Stimulated activated CD4-positive, alpha-beta T cell treated with anti-CD3 and anti-CD28 coated beads, Interleukin-4, amount 100 ng/mL, for 1 hour (primary cell): ENCODE data around the gene CXCR1.
"Not testable (repeated sequence)": the region's sequence is repeated elsewhere in the genome, so short reads cannot be mapped to it uniquely, and the experiment has no call there.

ENCODE experiments used
- DNase-seq: peaks from one replicate; pipeline ENCODE4 v3.0.0-alpha.2; 2020

CXCR1 gene

DNA sequence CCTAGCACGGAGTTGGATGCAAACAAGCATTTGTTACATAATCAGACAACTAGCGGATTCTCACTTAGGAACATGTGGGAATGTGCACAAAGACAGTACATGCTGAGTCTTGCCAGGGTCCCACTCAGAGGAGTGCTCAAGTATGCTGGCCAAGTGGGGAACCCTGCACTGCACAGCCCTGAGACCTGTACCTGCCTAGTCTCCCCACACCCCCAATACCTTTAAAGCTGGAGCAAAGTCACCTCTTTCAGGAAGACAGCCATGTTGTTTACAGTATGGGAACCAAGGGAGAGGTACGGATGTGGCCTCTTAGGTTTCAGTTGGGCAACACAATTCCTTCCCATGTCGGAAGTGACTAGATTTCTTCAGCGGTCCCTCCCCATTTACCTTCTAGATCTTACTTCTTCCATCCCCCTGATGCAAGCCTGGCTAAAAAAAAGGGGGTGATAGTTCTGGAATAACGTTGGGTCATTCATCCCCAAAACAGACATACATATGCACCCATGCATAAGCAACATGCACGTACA, 10.7 kb downstream of the CXCR1 start:
- DNase-seq = no peak

- no peak for DNase-seq
Measured at GRCh38 chr2:218152777-218153176, 14.0 kb downstream of the CXCR1 start.

DNA sequence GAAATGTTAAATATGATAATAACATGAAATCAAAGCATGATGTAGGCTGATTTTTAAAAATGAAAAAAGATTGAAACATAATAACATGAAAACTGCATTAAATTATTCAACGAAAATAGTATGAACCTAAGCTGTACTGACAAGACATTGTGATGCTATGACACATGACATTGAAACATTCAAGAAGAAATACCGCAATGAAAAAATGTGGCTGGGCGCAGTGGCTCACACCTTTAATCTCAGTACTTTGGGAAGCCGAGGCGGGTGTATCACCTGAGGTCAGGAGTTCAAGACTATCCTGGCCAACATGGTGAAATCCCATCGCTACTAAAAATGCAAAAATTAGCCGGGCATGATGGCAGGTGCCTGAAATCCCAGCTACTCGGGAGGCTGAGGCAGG, 14.6 kb downstream of the CXCR1 start:
- DNase-seq = no peak

- DNase-seq = no peak
Measured at GRCh38 chr2:218149848-218150440, 16.8 kb downstream of the CXCR1 start.

GRCh38 chr2:218149098-218149497, 17.7 kb downstream of the CXCR1 start:
- no peak for DNase-seq

- no peak for DNase-seq
Measured at GRCh38 chr2:218146056-218146455, 20.7 kb downstream of the CXCR1 start.

DNA sequence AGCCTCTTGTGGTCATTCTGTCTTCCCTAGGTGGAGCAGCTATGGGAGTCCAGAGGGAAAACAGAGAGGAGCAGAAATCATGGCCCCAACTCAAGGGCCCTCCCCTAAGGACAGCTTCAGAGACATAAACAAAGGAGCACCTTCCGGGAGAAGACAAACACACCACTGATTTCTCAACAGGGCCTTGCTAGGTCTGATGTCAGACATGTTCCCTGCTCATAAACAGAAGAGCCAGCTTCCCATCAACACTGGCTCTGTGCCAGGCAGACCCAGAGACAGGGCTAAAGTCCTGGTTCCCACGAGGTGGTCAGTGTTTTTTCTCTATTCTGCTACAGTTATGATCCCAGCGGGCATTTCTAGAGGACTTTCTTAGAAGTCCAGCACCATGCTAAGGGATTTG, 21.6 kb downstream of the CXCR1 start:
- DNase-seq = no peak

DNA sequence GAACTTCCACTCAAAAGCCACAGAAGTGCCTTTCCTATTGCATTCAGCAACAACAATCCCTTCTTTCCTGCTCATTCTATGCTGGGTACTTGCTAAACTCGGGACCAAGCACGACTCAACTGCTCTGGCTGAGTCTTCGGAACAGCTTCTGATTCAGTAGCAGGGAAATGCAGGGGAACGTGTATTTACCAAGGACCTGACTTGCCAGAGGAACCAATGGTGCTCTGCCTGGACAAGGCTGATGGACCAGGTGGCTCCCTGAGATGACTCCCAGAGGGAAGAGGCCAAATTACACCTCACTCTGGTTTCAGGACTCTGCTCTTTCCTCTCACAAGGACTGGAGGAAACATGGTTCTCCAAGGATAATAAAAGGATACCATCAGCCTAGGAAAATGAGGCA, 28.7 kb downstream of the CXCR1 start:
- DNase-seq = no peak

DNA sequence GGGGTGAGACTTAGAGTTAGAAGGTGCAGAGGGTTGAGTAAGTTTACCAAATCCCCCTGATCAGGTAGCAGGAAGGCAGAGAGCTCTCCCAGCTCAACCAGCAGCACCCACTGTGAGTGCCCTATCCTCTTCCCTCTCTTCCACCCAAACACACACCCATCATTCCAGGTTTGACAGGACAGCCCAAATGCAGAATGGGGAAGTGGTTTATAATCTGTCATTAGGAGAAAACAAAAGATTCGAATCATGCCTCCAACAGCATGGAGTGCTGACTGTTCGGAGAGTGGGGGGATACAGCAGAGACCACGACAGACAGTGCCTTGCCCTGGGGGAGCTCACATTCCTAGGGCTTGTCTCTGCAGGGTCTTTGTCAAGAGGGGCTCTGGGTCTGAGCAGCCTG, 29.2 kb downstream of the CXCR1 start:
- DNase-seq = no peak

DNA sequence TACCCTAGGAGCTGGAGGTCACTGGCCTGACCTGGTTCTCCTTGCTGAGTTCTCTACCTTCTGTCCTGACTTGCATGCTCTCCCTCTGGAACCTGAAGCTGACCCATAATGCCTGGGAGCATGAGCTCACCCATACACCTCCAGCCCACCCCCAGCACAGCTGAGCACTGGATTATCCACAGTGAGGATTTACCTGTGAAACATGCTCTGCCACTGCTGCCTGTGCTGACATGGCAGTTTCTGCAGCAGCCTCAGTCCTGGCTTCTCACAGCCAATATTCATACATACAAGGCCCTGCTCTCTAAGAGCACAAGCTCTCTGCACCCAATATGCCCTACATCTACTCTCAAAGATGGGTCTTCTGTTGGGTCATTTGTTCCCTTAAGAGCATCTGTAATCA, 35.9 kb downstream of the CXCR1 start:
- no peak for DNase-seq

GRCh38 chr2:218130377-218130776, 36.4 kb downstream of the CXCR1 start:
- DNase-seq = no peak

DNA sequence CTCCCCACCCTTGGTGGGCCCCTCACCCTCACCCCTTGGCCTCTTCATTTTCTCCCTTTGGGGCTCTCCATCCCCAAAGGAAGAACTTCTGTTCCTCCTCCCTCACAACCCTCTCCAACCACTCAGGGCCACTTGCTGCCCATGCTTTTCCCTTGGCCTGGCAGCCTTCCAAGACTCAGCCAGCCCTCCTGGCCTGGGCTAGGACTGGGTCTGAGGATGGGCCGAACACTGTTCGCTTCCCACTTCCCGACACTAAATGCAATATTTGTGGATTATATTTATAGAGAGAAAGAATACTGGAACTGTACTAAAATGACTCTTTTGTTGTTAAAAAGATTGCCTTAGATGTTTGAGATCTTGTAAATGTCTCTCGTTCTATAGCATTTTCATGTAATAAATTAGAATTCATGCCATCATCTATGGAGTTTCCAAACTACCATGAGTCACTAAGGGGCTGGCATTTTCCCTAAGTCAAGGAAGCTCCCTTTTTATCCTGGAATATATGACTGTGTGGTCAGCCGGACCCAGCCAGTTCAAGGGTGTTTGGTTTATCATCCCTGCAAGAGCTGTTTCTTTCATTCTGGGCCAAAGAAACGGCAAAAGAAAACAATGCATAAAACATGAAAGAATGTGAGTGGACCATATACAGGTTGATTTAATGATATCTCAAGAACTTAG, 37.2 kb downstream of the CXCR1 start:
- no peak for DNase-seq

GRCh38 chr2:218128781-218129457, 37.8 kb downstream of the CXCR1 start:
- DNase-seq = no peak

- no peak for DNase-seq
Measured at GRCh38 chr2:218127929-218128455, 38.8 kb downstream of the CXCR1 start.

- DNase-seq = no peak
Measured at GRCh38 chr2:218125626-218126080, 41.1 kb downstream of the CXCR1 start, which contains the start of gene CXCR2. CXCR2 (plus strand) TSS chr2:218126028; CDS start chr2:218134802, 8,774 bp downstream.

DNA sequence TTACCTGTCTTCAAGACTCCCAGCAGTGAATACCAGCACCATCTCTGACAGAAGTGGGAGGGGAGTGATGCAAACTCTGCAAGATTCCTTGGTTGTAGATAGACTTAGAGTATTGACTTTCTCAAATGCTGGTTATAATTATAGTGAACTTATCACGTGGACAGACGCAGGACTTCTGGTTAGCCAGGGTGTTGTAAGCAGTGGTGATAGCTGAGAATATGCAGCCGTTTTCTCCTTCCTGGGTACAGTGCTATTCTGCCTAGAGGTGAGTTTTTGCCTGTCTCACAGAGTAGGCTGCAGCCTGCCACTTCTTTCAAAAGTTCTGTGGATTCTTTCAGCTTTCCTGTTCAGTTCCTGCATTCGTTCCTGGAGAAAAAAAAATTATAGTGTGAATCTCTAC, 41.7 kb downstream of the CXCR1 start:
- no peak for DNase-seq

DNA sequence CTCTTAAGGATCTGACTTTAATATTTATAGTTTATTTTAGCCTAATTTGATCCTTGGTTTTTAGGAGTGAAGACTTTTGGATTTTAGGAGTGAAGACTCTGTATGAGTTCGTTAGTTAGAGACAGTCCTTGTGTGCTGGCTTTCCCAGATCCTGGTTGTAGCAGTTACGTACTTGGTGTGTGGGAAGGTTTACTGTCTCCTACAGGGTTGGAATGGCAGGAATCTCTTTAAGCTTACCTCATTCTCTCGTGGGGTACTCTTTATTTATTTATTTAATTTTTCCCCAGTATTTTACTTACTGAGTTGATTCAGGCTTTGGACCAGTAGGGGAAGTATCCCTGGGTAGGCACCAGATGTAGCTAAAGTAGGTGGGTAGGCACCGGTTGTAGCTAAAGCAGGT, 42.8 kb downstream of the CXCR1 start:
- no peak for DNase-seq

DNA sequence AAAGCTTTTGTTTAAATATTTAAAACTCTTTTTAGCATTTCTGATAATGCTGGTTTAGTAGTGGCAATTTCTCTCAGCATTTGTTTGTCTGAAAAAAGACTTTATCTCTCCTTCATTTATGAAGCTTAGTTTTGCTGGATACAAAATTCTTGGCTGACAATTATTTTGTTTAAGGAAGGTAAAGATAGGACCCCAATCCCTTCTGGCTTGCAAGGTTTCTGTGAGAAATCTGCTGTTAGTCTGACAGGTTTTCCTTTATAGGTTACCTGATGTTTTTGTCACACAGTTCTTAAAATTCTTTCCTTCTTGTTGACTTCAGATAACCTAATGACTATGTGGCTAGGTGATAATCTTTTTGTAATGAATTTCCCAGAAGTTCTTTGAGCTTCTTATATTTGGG, 44.5 kb downstream of the CXCR1 start:
- DNase-seq = not testable (repeated sequence)

DNA sequence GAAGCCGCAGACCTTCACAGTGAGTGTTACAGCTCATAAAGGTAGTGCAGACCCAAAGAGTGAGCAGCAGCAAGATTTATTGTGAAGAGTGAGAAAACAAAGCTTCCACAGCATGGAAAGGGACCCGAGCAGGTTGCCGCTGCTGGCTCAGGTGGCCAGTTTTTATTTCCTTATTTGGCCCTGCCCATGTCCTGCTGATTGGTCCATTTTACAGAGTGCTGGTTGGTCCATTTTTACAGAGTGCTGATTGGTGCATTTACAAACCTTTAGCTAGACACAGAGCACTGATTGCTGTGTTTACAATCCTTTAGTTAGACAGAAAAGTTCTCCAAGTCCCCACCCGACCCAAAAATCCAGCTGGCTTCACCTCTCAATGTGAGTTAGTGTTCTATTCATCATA, 45.0 kb downstream of the CXCR1 start:
- not testable (repeated sequence) for DNase-seq
